ENCODE results near the gene PIK3CD.

- TF ChIP-seq CTCF (IDR thresholded peaks at IDR 0.05), result no peak
- no peak for TF ChIP-seq POLR2A (IDR thresholded peaks at IDR 0.05)
Observed at GRCh38 chr1:9759939-9760338, 108.4 kb downstream of the PIK3CD start.
